ENCODE data around the gene DCUN1D2. TPM values are rescaled to one million over a fixed set of nuclear protein-coding genes. Genes with fewer than 3 reads are reported as not detected.

The DCUN1D2 gene
- total RNA-seq, 1 donor from 2014 or later: 11.8 TPM

- DNase-seq (ENCODE audit: low spot score in 2 of 2) (no peak), FAIRE-seq (no peak)
Observed at GRCh38 chr13:113413898-113414282, 76.6 kb downstream of the DCUN1D2 start.

GRCh38 chr13:113413178-113413897 lies 77.2 kb downstream of the DCUN1D2 start:
- no peak for FAIRE-seq

GRCh38 chr13:113412440-113412839 lies 78.1 kb downstream of the DCUN1D2 start:
- FAIRE-seq: no peak
- no peak for DNase-seq (ENCODE audit: low spot score in 2 of 2)

More at GRCh38 chr13:113413178-113413897, 77.2 kb downstream of the DCUN1D2 start:
- DNase-seq (ENCODE audit: low spot score in 2 of 2): no peak

DNA sequence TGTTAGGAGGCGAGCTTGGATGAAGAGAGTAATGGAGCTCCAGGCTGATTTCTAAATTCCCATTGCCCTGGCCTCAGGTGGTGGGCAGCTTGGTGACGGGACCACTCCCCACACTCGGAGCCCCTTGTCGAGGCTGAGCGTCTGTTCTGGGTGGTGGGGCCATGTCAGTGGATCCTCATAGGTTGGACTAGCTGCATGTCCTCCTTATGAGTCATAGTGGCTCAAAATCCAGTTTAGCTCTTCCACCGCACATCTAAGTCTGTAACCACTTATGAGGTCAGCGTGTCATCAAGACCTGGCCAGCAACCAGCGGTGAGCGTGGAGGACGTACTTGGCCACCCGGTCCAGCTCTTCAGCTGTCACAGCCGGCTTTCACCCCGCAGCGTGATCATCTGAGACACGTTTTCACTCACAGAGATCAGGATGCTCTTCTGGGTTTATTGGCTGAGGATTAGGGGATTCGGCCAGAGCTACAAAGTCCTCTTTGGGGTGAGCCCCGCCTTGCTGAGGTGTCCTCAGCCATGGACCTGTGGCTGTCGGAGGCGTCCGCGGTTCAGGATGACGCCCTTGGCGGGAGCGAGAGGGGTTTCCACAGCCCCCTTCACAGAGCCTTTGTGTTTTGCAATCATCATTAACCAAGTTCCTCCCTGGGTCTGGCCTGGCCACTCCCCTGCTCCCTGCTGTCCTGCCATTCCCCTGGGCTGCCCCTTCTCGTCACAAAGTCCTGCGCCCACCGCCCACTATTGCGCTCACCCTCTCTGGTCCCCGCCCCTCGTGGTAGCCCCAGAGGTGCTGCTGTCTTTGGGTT lies 79.1 kb downstream of the DCUN1D2 start:
- no peak for FAIRE-seq
- no peak for DNase-seq (ENCODE audit: low spot score in 2 of 2)

- FAIRE-seq: no peak
- DNase-seq (ENCODE audit: low spot score in 2 of 2): no peak
Observed at GRCh38 chr13:113410472-113411201, 79.9 kb downstream of the DCUN1D2 start.

GRCh38 chr13:113408562-113408961 lies 81.9 kb downstream of the DCUN1D2 start:
- DNase-seq (ENCODE audit: low spot score in 2 of 2) (no peak), FAIRE-seq (no peak)

- no peak for FAIRE-seq
Observed at GRCh38 chr13:113407531-113408393, 82.7 kb downstream of the DCUN1D2 start.

DNA sequence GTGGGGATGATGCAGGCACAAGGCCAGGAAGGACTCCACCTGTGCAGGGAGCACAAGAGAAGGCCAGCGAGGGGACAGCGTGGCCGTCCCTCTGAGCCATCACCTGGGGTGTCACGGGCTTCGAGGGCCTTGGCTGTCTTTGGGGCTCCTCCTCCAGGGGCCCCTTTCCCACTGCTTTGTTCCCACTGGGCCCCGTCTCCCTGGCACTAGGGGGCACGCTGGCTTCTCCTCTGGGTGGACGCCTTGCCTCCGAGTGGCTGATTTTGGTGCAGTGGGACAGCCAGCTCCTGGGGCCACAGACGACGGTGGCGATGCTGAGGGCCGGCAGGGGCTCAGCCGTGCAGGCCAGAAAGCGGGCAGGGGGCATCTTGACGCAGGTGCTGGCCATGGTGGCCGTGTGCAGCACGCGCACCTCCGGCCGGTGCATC lies 83.4 kb downstream of the DCUN1D2 start:
- DNase-seq (ENCODE audit: low spot score in 2 of 2) (no peak), FAIRE-seq (no peak)

More at GRCh38 chr13:113407531-113408393, 82.7 kb downstream of the DCUN1D2 start:
- no peak for DNase-seq (ENCODE audit: low spot score in 2 of 2)

DNA sequence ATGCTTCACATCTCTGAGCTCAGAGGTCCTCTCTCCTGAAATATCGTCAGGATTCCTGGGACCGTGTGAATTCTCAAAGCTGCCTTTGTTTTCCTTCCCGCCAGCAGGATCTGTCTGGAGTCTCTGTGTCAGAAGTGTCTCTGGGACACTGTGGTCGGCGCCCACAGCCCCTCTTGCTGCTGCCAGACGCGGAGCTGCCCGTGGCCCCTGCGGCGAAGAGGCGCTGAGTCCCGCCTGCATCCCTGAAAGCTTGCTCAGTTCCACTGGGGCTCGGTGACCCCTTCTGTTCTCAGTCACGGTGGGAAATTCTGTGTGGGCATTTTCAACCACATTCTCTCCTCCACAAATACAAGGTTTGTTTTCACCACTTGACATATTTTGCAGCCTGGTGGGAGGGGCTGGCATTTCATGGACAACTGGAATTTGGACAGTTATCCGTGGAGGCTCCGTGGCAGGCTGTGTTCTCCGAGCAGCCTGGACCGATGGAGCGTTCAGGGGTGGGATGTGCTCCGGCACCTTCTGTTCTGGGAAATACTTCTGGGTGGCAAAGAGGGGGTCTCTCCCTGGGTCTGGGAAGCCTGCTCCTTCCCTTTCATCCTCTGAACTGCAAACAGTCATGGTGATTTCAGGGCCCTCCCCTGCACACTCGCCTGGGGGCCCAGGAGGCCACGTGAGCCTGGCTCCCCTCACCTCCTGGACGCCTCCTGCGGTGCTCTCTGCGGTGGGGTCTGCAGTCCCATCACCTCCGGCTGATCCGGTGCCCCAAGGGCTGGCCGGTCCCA lies 84.0 kb downstream of the DCUN1D2 start:
- FAIRE-seq (no peak), DNase-seq (ENCODE audit: low spot score in 2 of 2) (no peak)

Small RNAs within 50 kb of the gene (small RNA-seq; reads per million reads assigned to genes)
- not detected for gene RNU1-16P

Other genes with a start within 250 kb of the DCUN1D2 start
- 57.9 TPM for gene LAMP1, start 193.5 kb downstream of the DCUN1D2 start, total RNA-seq
- gene GRTP1, start 126.6 kb downstream of the DCUN1D2 start, total RNA-seq: 0.41 TPM
- gene ADPRHL1, start 37.2 kb downstream of the DCUN1D2 start, total RNA-seq: 1.2 TPM
- gene TFDP1, start 94.0 kb upstream of the DCUN1D2 start, total RNA-seq: 32.2 TPM
- gene ATP4B, start 167.5 kb upstream of the DCUN1D2 start, total RNA-seq: not detected
- gene GRK1, start 176.5 kb upstream of the DCUN1D2 start, total RNA-seq: under 0.01 TPM

Measured in frontal cortex (tissue), 4 donors.